GM19238 (cell line): Measurements from ENCODE around the gene FAHD1.

Experiments
- DNase-seq: peaks from one replicate; pipeline ENCODE4 v3.0.0; 2011; ENCODE audit warnings: low spot score; ENCODE audit not compliant: insufficient read length

FAHD1 gene

GRCh38 chr16:1817276-1817589 is 9.8 kb upstream of the FAHD1 start:
- no peak for DNase-seq

GRCh38 chr16:1817716-1818115 is 9.3 kb upstream of the FAHD1 start:
- DNase-seq = no peak

- no peak for DNase-seq
These were observed 8.7 kb upstream of the FAHD1 start for GRCh38 chr16:1818204-1818872.

- no peak for DNase-seq
These were observed 8.0 kb upstream of the FAHD1 start for GRCh38 chr16:1818873-1819525.

GRCh38 chr16:1819611-1820010 is 7.4 kb upstream of the FAHD1 start:
- no peak for DNase-seq

- no peak for DNase-seq
These were observed 6.7 kb upstream of the FAHD1 start for GRCh38 chr16:1820096-1820945.

GRCh38 chr16:1820946-1821290 is 6.1 kb upstream of the FAHD1 start:
- DNase-seq = no peak

- DNase-seq = no peak
These were observed 5.0 kb upstream of the FAHD1 start for GRCh38 chr16:1821861-1822611.

GRCh38 chr16:1822801-1823200 is 4.2 kb upstream of the FAHD1 start:
- no peak for DNase-seq

GRCh38 chr16:1823821-1824220 is 3.2 kb upstream of the FAHD1 start:
- DNase-seq = no peak

GRCh38 chr16:1825381-1825863 is 1.6 kb upstream of the FAHD1 start:
- DNase-seq = no peak

- DNase-seq = peak; percentile 84
These were observed 929 bp upstream of the FAHD1 start for GRCh38 chr16:1825864-1826690.

GRCh38 chr16:1828645-1829410 is 1.8 kb downstream of the FAHD1 start:
- no peak for DNase-seq

- no peak for DNase-seq
These were observed 3.2 kb downstream of the FAHD1 start for GRCh38 chr16:1830213-1830612.

GRCh38 chr16:1831186-1832075 is 4.4 kb downstream of the FAHD1 start:
- DNase-seq = no peak

GRCh38 chr16:1832838-1833454 is 5.9 kb downstream of the FAHD1 start:
- DNase-seq = no peak

GRCh38 chr16:1834096-1834495 is 7.1 kb downstream of the FAHD1 start:
- no peak for DNase-seq

GRCh38 chr16:1839554-1839953 is 12.5 kb downstream of the FAHD1 start:
- DNase-seq = no peak

GRCh38 chr16:1845985-1846384 is 19.0 kb downstream of the FAHD1 start:
- DNase-seq = no peak
